Glomerular visceral epithelial cell (primary cell): ENCODE measurements around the gene KAT8.
A peak's percentile ranks its signal among the peaks of the same experiment; 100 is the strongest.

Experiments used
- DNase-seq: peaks from one replicate; pipeline ENCODE4 v3.0.0-alpha.2; 2016; ENCODE audit errors: extremely low spot score

Gene KAT8

GRCh38 chr16:31108035-31108793 lies 9.2 kb upstream of the KAT8 start, which contains the start of gene BCKDK:
Gene BCKDK (plus strand): TSS chr16:31108386. CDS start chr16:31109224, 838 bp downstream.
- DNase-seq: peak; percentile 68

DNA sequence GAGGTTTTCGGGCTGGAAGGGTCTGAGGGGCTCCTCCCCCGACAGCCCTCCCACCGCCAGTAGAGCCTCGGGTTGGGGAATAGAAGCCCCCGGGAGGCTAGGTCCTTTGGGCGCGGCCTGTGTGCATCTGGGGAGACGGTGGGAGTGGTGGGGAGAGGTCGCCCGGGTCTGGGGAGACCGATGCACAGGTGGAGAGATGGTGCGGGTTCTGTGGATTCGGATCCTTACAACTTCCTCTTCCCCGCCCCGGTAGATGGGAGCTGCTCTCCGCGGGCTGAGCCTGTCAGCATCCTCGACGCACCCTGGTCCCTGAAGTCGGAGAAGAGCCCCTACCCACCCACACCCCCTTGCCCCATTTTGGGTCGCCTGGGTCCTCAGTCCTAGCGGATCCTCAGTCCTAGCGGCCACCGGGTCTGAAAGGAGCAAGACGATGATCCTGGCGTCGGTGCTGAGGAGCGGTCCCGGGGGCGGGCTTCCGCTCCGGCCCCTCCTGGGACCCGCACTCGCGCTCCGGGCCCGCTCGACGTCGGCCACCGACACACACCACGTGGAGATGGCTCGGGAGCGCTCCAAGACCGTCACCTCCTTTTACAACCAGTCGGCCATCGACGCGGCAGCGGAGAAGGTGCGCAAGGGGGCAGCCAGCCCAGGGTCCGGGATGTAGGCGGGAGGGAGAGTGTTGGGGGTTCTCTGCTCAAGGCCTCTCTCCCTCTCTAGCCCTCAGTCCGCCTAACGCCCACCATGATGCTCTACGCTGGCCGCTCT lies 8.5 kb upstream of the KAT8 start:
- DNase-seq: no peak

- no peak for DNase-seq
These were observed 7.8 kb upstream of the KAT8 start for GRCh38 chr16:31109622-31110021.

- DNase-seq: no peak
These were observed 7.1 kb upstream of the KAT8 start for GRCh38 chr16:31110106-31111034.

DNA sequence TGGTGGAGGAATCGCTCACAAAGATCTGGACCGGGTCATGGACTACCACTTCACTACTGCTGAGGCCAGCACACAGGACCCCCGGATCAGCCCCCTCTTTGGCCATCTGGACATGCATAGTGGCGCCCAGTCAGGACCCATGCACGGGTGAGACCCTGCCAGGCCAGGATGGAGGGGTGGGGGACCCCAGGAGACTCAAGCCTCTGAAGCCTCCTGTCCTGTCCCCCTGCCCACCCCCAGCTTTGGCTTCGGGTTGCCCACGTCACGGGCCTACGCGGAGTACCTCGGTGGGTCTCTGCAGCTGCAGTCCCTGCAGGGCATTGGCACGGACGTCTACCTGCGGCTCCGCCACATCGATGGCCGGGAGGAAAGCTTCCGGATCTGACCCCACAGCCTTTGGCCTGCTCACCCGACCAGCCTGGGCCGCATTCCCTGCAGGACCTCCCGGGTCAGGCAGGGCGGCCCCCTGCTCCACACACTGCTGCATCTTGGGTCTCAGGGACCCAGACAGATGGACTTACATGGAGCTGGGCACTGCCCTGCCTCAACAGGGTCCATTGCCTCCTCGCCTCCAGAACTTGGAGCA lies 5.5 kb upstream of the KAT8 start:
- no peak for DNase-seq

DNA sequence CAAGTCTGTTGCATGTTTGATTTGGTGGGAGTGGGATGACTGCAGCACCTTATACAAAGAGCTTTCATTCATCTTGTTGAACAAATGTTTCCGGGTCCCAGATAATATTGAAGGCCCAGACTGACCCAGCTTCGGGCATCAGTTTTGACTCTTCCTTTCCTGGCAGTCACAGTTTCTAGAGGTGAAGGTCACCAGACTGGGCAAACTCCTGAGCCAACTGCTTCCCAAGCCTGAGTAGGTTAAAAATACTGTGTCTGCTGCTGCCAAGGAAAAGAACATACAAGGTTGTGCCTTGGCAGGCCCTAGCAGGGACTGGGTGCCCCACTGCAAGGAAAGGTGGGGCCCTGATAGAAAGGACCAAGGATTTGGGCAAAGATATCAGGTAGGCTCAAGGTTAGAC lies 4.8 kb upstream of the KAT8 start:
- no peak for DNase-seq

- DNase-seq: peak; percentile 82
These were observed 4.0 kb upstream of the KAT8 start for GRCh38 chr16:31113121-31114120.

GRCh38 chr16:31114468-31114867 lies 3.0 kb upstream of the KAT8 start:
- DNase-seq: no peak

DNA sequence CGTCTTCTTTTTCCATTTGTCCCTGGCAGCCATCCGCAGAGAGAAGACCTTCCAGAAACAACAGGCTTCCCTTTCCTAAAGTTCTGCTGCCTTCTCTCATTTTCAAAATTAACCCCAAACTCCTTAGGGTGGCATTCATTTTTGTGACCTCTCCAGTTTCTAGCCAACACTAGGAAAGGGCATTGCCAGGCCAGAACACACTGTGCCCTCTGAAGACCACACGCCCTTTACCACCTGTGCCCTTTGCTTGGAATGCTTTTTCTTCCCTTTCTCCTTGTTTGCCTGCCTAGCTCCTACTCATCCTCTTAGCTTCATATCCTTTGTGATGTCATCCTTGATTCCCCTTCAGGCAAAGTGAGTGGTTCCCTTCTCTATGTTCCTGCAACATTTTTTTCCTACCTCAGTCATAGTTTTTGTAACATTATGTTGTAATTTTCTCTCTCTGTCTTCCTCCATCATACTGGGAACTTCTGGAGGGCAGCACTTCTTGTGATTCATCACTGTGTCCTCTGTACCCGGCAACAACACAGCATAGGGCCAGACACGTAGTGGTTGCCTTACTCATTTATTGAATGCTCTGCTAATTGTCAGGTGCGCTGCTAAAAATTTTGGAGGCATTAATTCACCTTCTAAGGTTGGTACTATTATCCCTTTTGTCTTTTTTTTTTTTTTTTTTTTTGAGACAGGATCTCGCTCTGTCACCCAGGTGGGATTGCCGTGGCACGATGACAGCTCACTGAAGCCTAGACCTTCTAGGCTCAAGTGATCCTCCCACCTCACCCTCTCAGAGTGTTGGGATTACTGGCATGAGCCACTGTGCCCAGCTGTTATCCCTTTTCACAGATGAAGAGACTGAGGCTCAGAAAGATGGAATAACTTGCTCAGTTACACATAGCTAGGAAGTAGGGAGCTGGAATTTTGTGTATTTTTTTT lies 1.0 kb downstream of the KAT8 start:
- no peak for DNase-seq

GRCh38 chr16:31120129-31120528 lies 2.7 kb downstream of the KAT8 start:
- DNase-seq: no peak

GRCh38 chr16:31125844-31126243 lies 8.4 kb downstream of the KAT8 start:
- no peak for DNase-seq

GRCh38 chr16:31127182-31127581 lies 9.7 kb downstream of the KAT8 start:
- DNase-seq: no peak

GRCh38 chr16:31128711-31129567 lies 11.5 kb downstream of the KAT8 start:
- DNase-seq: no peak

DNA sequence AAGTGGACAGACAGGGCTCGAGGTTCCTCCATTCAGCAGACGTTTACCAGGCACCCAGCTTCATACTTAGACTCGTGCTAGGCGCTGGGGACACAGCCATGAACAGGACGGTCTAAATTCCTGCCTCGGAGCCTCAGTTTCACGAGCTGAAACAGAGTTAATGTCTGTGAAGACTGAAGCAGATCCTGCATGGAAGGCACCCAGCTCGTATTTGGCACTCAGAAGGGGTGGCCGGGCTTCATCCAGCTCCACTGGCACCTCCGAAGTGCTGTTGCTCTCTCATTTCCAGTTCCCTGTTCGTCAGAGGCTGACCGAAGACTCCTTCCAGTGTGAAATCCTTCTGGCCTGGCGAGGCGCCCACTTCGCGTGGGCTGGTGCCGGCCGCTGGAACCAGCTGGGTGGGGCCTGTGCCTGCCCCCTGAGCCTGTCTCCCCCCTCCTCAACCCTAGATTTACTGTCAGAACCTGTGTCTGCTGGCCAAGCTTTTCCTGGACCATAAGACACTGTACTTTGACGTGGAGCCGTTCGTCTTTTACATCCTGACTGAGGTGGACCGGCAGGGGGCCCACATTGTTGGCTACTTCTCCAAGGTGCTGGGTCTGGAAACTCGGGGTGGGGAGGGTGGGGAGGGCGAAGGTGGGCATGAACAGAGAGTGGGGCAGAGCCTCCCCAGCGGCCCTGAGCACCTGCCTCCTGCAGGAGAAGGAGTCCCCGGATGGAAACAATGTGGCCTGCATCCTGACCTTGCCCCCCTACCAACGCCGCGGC lies 12.3 kb downstream of the KAT8 start:
- DNase-seq: no peak

DNA sequence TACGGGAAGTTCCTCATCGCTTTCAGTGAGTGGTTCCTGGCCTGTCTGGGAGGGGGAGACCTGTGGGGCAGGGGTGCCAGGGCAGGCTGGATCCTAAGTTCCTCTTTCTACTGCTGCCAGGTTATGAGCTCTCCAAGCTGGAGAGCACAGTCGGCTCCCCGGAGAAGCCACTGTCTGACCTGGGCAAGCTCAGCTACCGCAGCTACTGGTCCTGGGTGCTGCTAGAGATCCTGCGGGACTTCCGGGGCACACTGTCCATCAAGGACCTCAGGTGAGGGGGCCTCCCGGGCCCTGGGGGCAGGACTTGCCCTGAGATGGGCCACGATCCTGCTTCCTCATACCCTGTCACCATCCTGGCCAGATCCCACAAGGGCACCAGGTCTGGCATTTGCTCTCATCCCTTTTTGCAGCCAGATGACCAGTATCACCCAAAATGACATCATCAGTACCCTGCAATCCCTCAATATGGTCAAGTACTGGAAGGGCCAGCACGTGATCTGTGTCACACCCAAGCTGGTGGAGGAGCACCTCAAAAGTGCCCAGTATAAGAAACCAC lies 12.9 kb downstream of the KAT8 start:
- no peak for DNase-seq

GRCh38 chr16:31130899-31131298 lies 13.4 kb downstream of the KAT8 start:
- no peak for DNase-seq

- DNase-seq: no peak
These were observed 14.0 kb downstream of the KAT8 start for GRCh38 chr16:31131416-31131815.
